ENCODE data around the gene RRBP1.

DNA sequence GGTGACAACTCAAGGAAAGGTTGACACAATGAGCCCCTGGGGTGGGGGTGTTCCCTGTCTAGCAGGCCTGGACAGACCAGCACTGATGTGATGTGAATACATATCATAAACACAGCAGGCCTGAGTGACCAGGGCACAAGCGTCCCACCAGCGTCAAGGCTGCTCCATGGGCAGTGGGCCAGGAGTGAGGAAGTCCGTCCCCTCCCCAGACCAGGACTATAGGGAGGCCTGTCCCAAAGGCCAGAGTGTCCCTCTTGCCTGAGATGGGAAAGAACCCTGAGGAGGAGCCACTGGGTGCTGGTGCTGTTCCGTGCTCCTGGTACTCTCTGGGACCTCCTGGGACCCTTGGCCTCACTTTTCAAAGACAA, 44.6 kb downstream of the RRBP1 start:
- TF ChIP-seq, protein P1, sequence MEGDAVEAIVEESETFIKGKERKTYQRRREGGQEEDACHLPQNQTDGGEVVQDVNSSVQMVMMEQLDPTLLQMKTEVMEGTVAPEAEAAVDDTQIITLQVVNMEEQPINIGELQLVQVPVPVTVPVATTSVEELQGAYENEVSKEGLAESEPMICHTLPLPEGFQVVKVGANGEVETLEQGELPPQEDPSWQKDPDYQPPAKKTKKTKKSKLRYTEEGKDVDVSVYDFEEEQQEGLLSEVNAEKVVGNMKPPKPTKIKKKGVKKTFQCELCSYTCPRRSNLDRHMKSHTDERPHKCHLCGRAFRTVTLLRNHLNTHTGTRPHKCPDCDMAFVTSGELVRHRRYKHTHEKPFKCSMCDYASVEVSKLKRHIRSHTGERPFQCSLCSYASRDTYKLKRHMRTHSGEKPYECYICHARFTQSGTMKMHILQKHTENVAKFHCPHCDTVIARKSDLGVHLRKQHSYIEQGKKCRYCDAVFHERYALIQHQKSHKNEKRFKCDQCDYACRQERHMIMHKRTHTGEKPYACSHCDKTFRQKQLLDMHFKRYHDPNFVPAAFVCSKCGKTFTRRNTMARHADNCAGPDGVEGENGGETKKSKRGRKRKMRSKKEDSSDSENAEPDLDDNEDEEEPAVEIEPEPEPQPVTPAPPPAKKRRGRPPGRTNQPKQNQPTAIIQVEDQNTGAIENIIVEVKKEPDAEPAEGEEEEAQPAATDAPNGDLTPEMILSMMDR (IDR thresholded peaks at IDR 0.05; ENCODE audit: poor library complexity) = no peak
- no peak for TF ChIP-seq EZH2 (IDR thresholded peaks at IDR 0.05; ENCODE audit: borderline replicate concordance)

All from hepatocyte (in vitro differentiated cells).